Loucy (cell line): Measurements from ENCODE around the gene PTH2R.

ENCODE experiments used
- H2AFZ ChIP-seq: fragments of 200-600 bp; sonication (generic); 2 replicates; pipeline ENCODE4 v1.6.0; 2016; ENCODE audit warnings: antibody characterized with exemption, mild to moderate bottlenecking, low read length, moderate library complexity
- H3F3A ChIP-seq: fragments of 200-600 bp; 2 replicates; pipeline ENCODE4 v1.6.0; 2016; ENCODE audit warnings: antibody characterized with exemption, low read depth, mild to moderate bottlenecking
- H3K27me3 ChIP-seq: fragments of 200-600 bp; sonication (generic); 2 replicates; pipeline ENCODE4 v1.6.1; 2014; ENCODE audit warnings: low read length, mild to moderate bottlenecking; ENCODE audit not compliant: insufficient read depth, poor library complexity, severe bottlenecking
- H3K36me3 ChIP-seq: fragments of 200-600 bp; sonication (generic); 2 replicates; pipeline ENCODE4 v1.6.1; 2016; ENCODE audit warnings: low read length; ENCODE audit not compliant: insufficient read depth
- H3K4me1 ChIP-seq: fragments of 200-600 bp; sonication (generic); 2 replicates; pipeline ENCODE4 v1.5.1; 2014; ENCODE audit warnings: low read length, mild to moderate bottlenecking; ENCODE audit not compliant: insufficient read depth, poor library complexity, severe bottlenecking
- H3K4me2 ChIP-seq: fragments of 200-600 bp; sonication (generic); 2 replicates; pipeline ENCODE4 v1.6.0; 2014; ENCODE audit warnings: antibody characterized with exemption, low read length, low read depth, mild to moderate bottlenecking; ENCODE audit not compliant: poor library complexity, severe bottlenecking
- H3K4me3 ChIP-seq: fragments of 200-600 bp; sonication (generic); 2 replicates; pipeline ENCODE4 v1.5.1; 2014; ENCODE audit warnings: low read length, mild to moderate bottlenecking, mixed read lengths; ENCODE audit not compliant: poor library complexity, severe bottlenecking
- H3K79me2 ChIP-seq: fragments of 200-600 bp; sonication (generic); 2 replicates; pipeline ENCODE4 v1.6.1; 2014; ENCODE audit warnings: low read length; ENCODE audit not compliant: insufficient read depth
- H3K9ac ChIP-seq: fragments of 200-600 bp; sonication (generic); 2 replicates; pipeline ENCODE4 v1.6.0; 2014; ENCODE audit warnings: mild to moderate bottlenecking, low read depth, low read length, moderate library complexity; ENCODE audit not compliant: poor library complexity, severe bottlenecking
- H3K9me2 ChIP-seq: fragments of 200-600 bp; sonication (generic); replicated peaks from 2 replicates; pipeline ENCODE4 v1.6.1; 2016; ENCODE audit warnings: low read depth, low read length, mixed read lengths
- H3K9me3 ChIP-seq: fragments of 200-600 bp; sonication (generic); 2 replicates; pipeline ENCODE4 v1.6.1; 2014; ENCODE audit warnings: mild to moderate bottlenecking, antibody characterized with exemption, low read length, low read depth; ENCODE audit not compliant: insufficient read depth
- H4K20me1 ChIP-seq: fragments of 200-600 bp; sonication (generic); 2 replicates; pipeline ENCODE4 v1.6.0; 2014; ENCODE audit warnings: antibody characterized with exemption, low read length, mild to moderate bottlenecking; ENCODE audit not compliant: insufficient read depth, poor library complexity, severe bottlenecking
- CTCF ChIP-seq: fragments of 200-600 bp; sonication (generic); conservative IDR thresholded peaks from 2 replicates; pipeline ENCODE4 v1.5.1; 2014; ENCODE audit warnings: mild to moderate bottlenecking, antibody characterized with exemption, low read length
- EZH2phosphoT487 ChIP-seq: fragments of 200-600 bp; IDR thresholded peaks from 2 replicates; pipeline ENCODE4 v1.6.1; 2018; ENCODE audit warnings: antibody characterized with exemption, mild to moderate bottlenecking, moderate library complexity, borderline replicate concordance

PTH2R gene

GRCh38 chr2:208363485-208363884 is 43.1 kb upstream of the PTH2R start:
- no peak overlapping the region for H2AFZ ChIP-seq
- H3K9me3 ChIP-seq = peaks cover 7% of the 10 kb centered on the region
- H3K79me2 ChIP-seq = no peaks in the 10 kb centered on the region
- no peaks in the 10 kb centered on the region for H4K20me1 ChIP-seq
- peaks cover 16% of the 10 kb centered on the region for H3K4me1 ChIP-seq
- H3K36me3 ChIP-seq = no peaks in the 10 kb centered on the region
- TF ChIP-seq EZH2phosphoT487 = no peak
- TF ChIP-seq CTCF = no peak
- H3K9ac ChIP-seq = no peak overlapping the region
- peak overlapping the region; percentile 53 for H3K4me2 ChIP-seq
- peak overlapping the region; percentile 25 for H3K4me3 ChIP-seq
- no peaks in the 10 kb centered on the region for H3K27me3 ChIP-seq
- no peaks in the 10 kb centered on the region for H3K9me2 ChIP-seq
- H3F3A ChIP-seq = peaks cover 5% of the 10 kb centered on the region

- no peak overlapping the region for H3K4me3 ChIP-seq
- peaks cover 16% of the 10 kb centered on the region for H3K4me1 ChIP-seq
- H3K36me3 ChIP-seq = no peaks in the 10 kb centered on the region
- no peak for TF ChIP-seq CTCF
- TF ChIP-seq EZH2phosphoT487 = no peak
- no peaks in the 10 kb centered on the region for H3K79me2 ChIP-seq
- peaks cover 5% of the 10 kb centered on the region for H3F3A ChIP-seq
- H3K9ac ChIP-seq = no peak overlapping the region
- H3K9me3 ChIP-seq = peaks cover 7% of the 10 kb centered on the region
- no peaks in the 10 kb centered on the region for H4K20me1 ChIP-seq
- H3K9me2 ChIP-seq = no peaks in the 10 kb centered on the region
- no peaks in the 10 kb centered on the region for H3K27me3 ChIP-seq
- H2AFZ ChIP-seq = no peak overlapping the region
- H3K4me2 ChIP-seq = no peak overlapping the region
Measured at GRCh38 chr2:208366215-208367127, 40.1 kb upstream of the PTH2R start.

GRCh38 chr2:208369091-208369490 is 37.5 kb upstream of the PTH2R start:
- TF ChIP-seq EZH2phosphoT487 (no peak), CTCF (no peak)
- H4K20me1 ChIP-seq = no peaks in the 10 kb centered on the region
- no peak overlapping the region for H3K4me2 ChIP-seq
- H3K27me3 ChIP-seq = no peaks in the 10 kb centered on the region
- no peak overlapping the region for H3K9ac ChIP-seq
- peaks cover 1% of the 10 kb centered on the region for H3K4me1 ChIP-seq
- H3K36me3 ChIP-seq = no peaks in the 10 kb centered on the region
- H3K9me3 ChIP-seq = peaks cover 7% of the 10 kb centered on the region
- no peak overlapping the region for H2AFZ ChIP-seq
- no peaks in the 10 kb centered on the region for H3K79me2 ChIP-seq
- H3K4me3 ChIP-seq = no peak overlapping the region
- no peaks in the 10 kb centered on the region for H3F3A ChIP-seq
- no peaks in the 10 kb centered on the region for H3K9me2 ChIP-seq
